ENCODE measurements around the gene PDE10A. TPM values are rescaled to one million over a fixed set of nuclear protein-coding genes. Genes with fewer than 3 reads are reported as not detected.

PDE10A gene
- total and polyA plus RNA-seq, 2 of the 13 experiments (the other 11 are each of a cell fraction or from before 2014, with no cell fraction given): not detected

DNA sequence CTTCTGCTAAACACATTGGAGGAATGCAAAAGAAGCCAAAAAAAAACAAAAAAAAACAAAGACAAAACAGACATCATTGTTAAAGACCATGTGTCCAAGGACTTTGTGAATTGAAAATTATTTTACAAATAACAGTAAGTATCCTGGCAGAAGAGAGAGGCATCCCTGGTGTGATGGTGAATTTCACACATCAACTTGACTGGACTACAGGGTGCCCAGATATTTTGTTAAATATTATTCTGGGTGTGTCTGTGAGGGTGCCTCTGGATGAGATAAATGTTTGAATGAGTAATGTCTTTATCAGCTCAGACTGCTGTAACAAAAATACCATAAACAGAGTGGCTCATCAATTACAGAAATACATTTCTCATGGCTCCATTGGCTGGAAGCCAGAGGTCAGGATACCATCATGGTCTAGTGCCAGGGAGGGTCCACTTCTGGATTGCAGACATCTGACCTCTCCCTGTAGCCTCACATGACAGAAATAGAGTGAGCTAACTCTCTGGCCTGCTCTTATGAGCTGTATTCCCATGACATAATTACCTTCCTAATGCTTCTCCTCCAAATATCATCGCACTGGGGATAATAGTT, 341.4 kb downstream of the PDE10A start:
- Histone ChIP-seq H4K20me1 (ENCODE audit: insufficient read depth, low read length) (no peaks in the 10 kb centered on the region), H3K27me3 (ENCODE audit: control insufficient read depth in 1 of 2, insufficient read depth in 2 of 2, low read length in 2 of 2) (no peaks in the 10 kb centered on the region), H3K4me3 (replicated peaks in 1 of 3; ENCODE audit: insufficient read depth in 1 of 3, low read depth in 2 of 3, low read length in 3 of 3) (no peak overlapping the region), H2AFZ (ENCODE audit: low read length) (no peak overlapping the region), H3K4me1 (ENCODE audit: insufficient read depth, low read length) (no peaks in the 10 kb centered on the region), H3K9me3 (ENCODE audit: low read length) (peaks cover 64% of the 10 kb centered on the region), H3K79me2 (ENCODE audit: insufficient read depth, low read length) (no peaks in the 10 kb centered on the region), H3K4me2 (ENCODE audit: low read depth, low read length) (no peak overlapping the region), H3K36me3 (replicated peaks in 1 of 2; ENCODE audit: control insufficient read depth in 1 of 2, insufficient read depth in 2 of 2, low read length in 2 of 2) (no peaks in the 10 kb centered on the region), H3K9ac (ENCODE audit: insufficient read depth, low read depth, low read length) (no peak overlapping the region), H3K27ac (ENCODE audit: extremely low read length, insufficient read depth, low read length) (no peak overlapping the region)
- BruUV-seq (replicated peaks): no TSS peak
- WGBS (ENCODE audit: low lambda C conversion rate): 8% methylated on average over 1 of the region's 1 CpG
- DNase-seq (ENCODE audit: low spot score) (no peak), ATAC-seq (no peak), FAIRE-seq (no peak)
- in situ Hi-C loops (cut with HindIII; ENCODE audit: extremely low pct_ligation_motif_present, low pct_unique_long_range_greater_than_20kb): no loop called here
- intact Hi-C loops (cut with micrococcal nuclease; ENCODE audit: unreplicated experiment): no loop called here
- CTCF ChIA-PET (ENCODE audit: low intra/inter-chr PET ratio, low total read pairs): no interaction called here
- POLR2A ChIA-PET: no interaction called here
- TF ChIP-seq FOXK2 (IDR thresholded peaks at IDR 0.05) (no peak), MTA1 (CRISPR knock-in tag; IDR thresholded peaks at IDR 0.05; ENCODE audit: borderline replicate concordance) (no peak), KLF6 (CRISPR knock-in tag; IDR thresholded peaks at IDR 0.05) (no peak), HOXD1 (CRISPR knock-in tag; IDR thresholded peaks at IDR 0.05) (no peak), TMF1 (CRISPR knock-in tag; IDR thresholded peaks at IDR 0.05; ENCODE audit: low read depth) (no peak), CREM (IDR thresholded peaks at IDR 0.05) (no peak), CREM (CRISPR knock-in tag; IDR thresholded peaks at IDR 0.05) (no peak), SMAD9 (CRISPR knock-in tag; IDR thresholded peaks at IDR 0.05) (no peak), ZNF768 (CRISPR knock-in tag; IDR thresholded peaks at IDR 0.05) (no peak), ESRRA (CRISPR knock-in tag; IDR thresholded peaks at IDR 0.05; ENCODE audit: low read depth) (no peak), LRRFIP1 (CRISPR knock-in tag; conservative IDR thresholded peaks at IDR 0.05) (no peak), E2F1 (CRISPR knock-in tag; IDR thresholded peaks at IDR 0.05) (no peak), PCBP2 (optimal IDR thresholded peaks at IDR 0.05; ENCODE audit: low read depth, low read length, poor library complexity, severe bottlenecking) (no peak), U2AF1 (optimal IDR thresholded peaks at IDR 0.05; ENCODE audit: low read depth, low read length) (no peak), ZKSCAN5 (CRISPR knock-in tag; IDR thresholded peaks at IDR 0.05) (no peak), ZKSCAN8 (CRISPR knock-in tag; IDR thresholded peaks at IDR 0.05; ENCODE audit: borderline replicate concordance) (no peak), FOXO4 (CRISPR knock-in tag; conservative IDR thresholded peaks at IDR 0.05) (no peak), GTF2F1 (IDR thresholded peaks at IDR 0.05; ENCODE audit: low read length) (no peak)
- TF ChIP-seq, protein P1, sequence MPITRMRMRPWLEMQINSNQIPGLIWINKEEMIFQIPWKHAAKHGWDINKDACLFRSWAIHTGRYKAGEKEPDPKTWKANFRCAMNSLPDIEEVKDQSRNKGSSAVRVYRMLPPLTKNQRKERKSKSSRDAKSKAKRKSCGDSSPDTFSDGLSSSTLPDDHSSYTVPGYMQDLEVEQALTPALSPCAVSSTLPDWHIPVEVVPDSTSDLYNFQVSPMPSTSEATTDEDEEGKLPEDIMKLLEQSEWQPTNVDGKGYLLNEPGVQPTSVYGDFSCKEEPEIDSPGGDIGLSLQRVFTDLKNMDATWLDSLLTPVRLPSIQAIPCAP (CRISPR knock-in tag; IDR thresholded peaks at IDR 0.05; ENCODE audit: low read depth): no peak

All from HepG2 (cell line).